ENCODE results near the gene LRRC8C. TPM values are rescaled to one million over a fixed set of nuclear protein-coding genes. Genes with fewer than 3 reads are reported as not detected.
A peak's percentile ranks its signal among the peaks of the same experiment; 100 is the strongest.

The LRRC8C gene
- total RNA-seq, 1 donor from 2014 or later: 3.3 TPM

GRCh38 chr1:89739844-89740216 is 106.9 kb downstream of the LRRC8C start:
- no peak for DNase-seq (ENCODE audit: low spot score, unreplicated experiment)
- no peaks in the 10 kb centered on the region for H3K36me3 Mint-ChIP-seq (ENCODE audit: insufficient read depth)
- peaks cover 3% of the 10 kb centered on the region for H3K27me3 Mint-ChIP-seq
- no peak overlapping the region for H3K4me3 Mint-ChIP-seq (ENCODE audit: low read depth)
- H3K9me3 Mint-ChIP-seq (ENCODE audit: low read depth): no peaks in the 10 kb centered on the region
- peak overlapping the region; percentile 51 for H3K27ac Mint-ChIP-seq
- no peak for TF ChIP-seq CTCF (IDR thresholded peaks at IDR 0.05; ENCODE audit: unreplicated experiment)
- H3K4me1 Mint-ChIP-seq (ENCODE audit: low read depth): no peaks in the 10 kb centered on the region

DNA sequence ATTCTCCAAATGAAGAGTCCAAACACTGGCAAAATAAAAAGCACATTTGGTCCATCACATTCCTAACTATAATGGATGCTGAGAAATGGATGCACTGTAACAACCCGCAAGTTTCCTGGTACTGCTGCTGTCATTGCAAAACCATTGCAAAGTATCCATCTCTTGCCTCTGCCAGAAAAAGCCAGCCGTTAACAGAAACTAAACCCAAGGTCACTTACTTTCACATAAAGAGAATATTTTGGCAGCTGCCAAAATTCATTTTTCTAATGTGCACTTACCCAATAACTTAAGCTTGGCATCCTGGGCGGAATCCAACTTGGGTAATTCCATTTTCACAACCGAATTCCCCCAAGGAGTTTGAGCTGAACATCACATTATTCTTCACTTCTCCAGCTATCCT is 110.9 kb downstream of the LRRC8C start:
- H3K36me3 Mint-ChIP-seq (ENCODE audit: insufficient read depth): no peaks in the 10 kb centered on the region
- H3K9me3 Mint-ChIP-seq (ENCODE audit: low read depth): no peaks in the 10 kb centered on the region
- peaks cover 3% of the 10 kb centered on the region for H3K27me3 Mint-ChIP-seq
- no peaks in the 10 kb centered on the region for H3K4me1 Mint-ChIP-seq (ENCODE audit: low read depth)
- no peak overlapping the region for H3K27ac Mint-ChIP-seq
- DNase-seq (ENCODE audit: low spot score, unreplicated experiment): no peak
- no peak for TF ChIP-seq CTCF (IDR thresholded peaks at IDR 0.05; ENCODE audit: unreplicated experiment)
- H3K4me3 Mint-ChIP-seq (ENCODE audit: low read depth): no peak overlapping the region

DNA sequence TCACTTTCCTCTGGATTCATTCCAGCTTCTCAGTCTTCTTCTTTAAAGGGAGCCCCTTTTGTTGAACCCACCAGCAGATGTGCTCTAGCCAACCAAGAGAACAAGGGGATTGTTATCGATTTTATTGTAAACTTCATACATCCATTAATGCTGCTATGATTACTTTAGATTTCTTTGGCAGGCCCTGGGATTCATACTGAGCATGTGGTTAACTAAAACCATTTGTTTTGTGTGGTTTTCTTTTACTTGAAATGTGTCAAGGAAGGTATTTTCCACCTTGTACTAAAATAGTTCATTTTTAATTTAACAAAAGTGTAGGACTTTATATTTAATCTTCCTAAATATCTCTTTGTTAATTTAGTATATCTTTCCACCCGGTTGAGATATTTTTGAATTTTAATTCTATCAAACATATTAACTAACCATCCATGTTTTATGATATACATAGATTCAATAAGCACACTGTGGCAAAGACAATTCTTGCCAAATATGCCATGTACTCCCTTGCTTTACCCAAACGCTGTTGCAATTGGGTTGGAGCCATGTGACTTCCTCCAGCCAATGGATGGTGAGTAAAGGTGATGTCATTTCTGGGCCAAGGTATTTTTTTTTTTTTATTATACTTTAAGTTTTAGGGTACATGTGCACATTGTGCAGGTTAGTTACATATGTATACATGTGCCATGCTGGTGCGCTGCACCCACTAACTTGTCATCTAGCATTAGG is 113.7 kb downstream of the LRRC8C start:
- Mint-ChIP-seq H3K9me3 (ENCODE audit: low read depth) (no peaks in the 10 kb centered on the region), H3K4me3 (ENCODE audit: low read depth) (no peak overlapping the region), H3K4me1 (ENCODE audit: low read depth) (no peaks in the 10 kb centered on the region), H3K36me3 (ENCODE audit: insufficient read depth) (no peaks in the 10 kb centered on the region), H3K27ac (no peak overlapping the region), H3K27me3 (peaks cover 3% of the 10 kb centered on the region)
- DNase-seq (ENCODE audit: low spot score, unreplicated experiment): no peak
- no peak for TF ChIP-seq CTCF (IDR thresholded peaks at IDR 0.05; ENCODE audit: unreplicated experiment)

GRCh38 chr1:89753761-89754160 is 120.8 kb downstream of the LRRC8C start:
- no peaks in the 10 kb centered on the region for H3K36me3 Mint-ChIP-seq (ENCODE audit: insufficient read depth)
- no peak for TF ChIP-seq CTCF (IDR thresholded peaks at IDR 0.05; ENCODE audit: unreplicated experiment)
- H3K9me3 Mint-ChIP-seq (ENCODE audit: low read depth): no peaks in the 10 kb centered on the region
- peaks cover 6% of the 10 kb centered on the region for H3K4me1 Mint-ChIP-seq (ENCODE audit: low read depth)
- no peak for DNase-seq (ENCODE audit: low spot score, unreplicated experiment)
- no peak overlapping the region for H3K27ac Mint-ChIP-seq
- peaks cover 12% of the 10 kb centered on the region for H3K27me3 Mint-ChIP-seq
- H3K4me3 Mint-ChIP-seq (ENCODE audit: low read depth): no peak overlapping the region

- H3K36me3 Mint-ChIP-seq (ENCODE audit: insufficient read depth): no peaks in the 10 kb centered on the region
- peaks cover 19% of the 10 kb centered on the region for H3K27me3 Mint-ChIP-seq
- no peak overlapping the region for H3K27ac Mint-ChIP-seq
- peaks cover 11% of the 10 kb centered on the region for H3K4me1 Mint-ChIP-seq (ENCODE audit: low read depth)
- DNase-seq (ENCODE audit: low spot score, unreplicated experiment): no peak
- no peaks in the 10 kb centered on the region for H3K9me3 Mint-ChIP-seq (ENCODE audit: low read depth)
- TF ChIP-seq CTCF (IDR thresholded peaks at IDR 0.05; ENCODE audit: unreplicated experiment): no peak
- H3K4me3 Mint-ChIP-seq (ENCODE audit: low read depth): no peak overlapping the region
Observed at GRCh38 chr1:89754518-89754917, 121.6 kb downstream of the LRRC8C start.

Data from progenitor cell of endocrine pancreas (in vitro differentiated cells).